ENCODE results near the gene DENND6A.

GRCh38 chr3:57583544-57583943 is 109.3 kb downstream of the DENND6A start:
- TF ChIP-seq POLR2AphosphoS5 (IDR thresholded peaks at IDR 0.05) (no peak), CTCF (IDR thresholded peaks at IDR 0.05 in 8 of 11, conservative IDR thresholded peaks at IDR 0.05 in 3 of 11) (no peak)
